Progenitor cell of endocrine pancreas (in vitro differentiated cells): Measurements from ENCODE around the gene RBKS. TPM values are rescaled to one million over a fixed set of nuclear protein-coding genes. Genes with fewer than 3 reads are reported as not detected.

Source experiments
- DNase-seq: peaks from one replicate; pipeline ENCODE4 v3.0.0; 2021; ENCODE audit warnings: low spot score; ENCODE audit not compliant: unreplicated experiment
- H3K27ac Mint-ChIP-seq: 2 replicates; pipeline ENCODE4 v1.8.0; 2021; ENCODE audit warnings: mild to moderate bottlenecking, moderate library complexity, mixed read lengths
- H3K27me3 Mint-ChIP-seq: 2 replicates; pipeline ENCODE4 v1.8.0; 2021; ENCODE audit warnings: mixed read lengths
- H3K36me3 Mint-ChIP-seq: 2 replicates; pipeline ENCODE4 v1.8.0; 2022; ENCODE audit warnings: mixed read lengths; ENCODE audit not compliant: insufficient read depth
- H3K4me1 Mint-ChIP-seq: 2 replicates; pipeline ENCODE4 v1.8.0; 2021; ENCODE audit warnings: low read depth, mixed read lengths
- H3K4me3 Mint-ChIP-seq: 2 replicates; pipeline ENCODE4 v1.8.0; 2021; ENCODE audit warnings: low read depth, mild to moderate bottlenecking, moderate library complexity, mixed read lengths
- H3K9me3 Mint-ChIP-seq: 2 replicates; pipeline ENCODE4 v1.8.0; 2021; ENCODE audit warnings: low read depth, mixed read lengths
- CTCF ChIP-seq: fragments of 200-600 bp; sonication (generic); IDR thresholded peaks from one replicate; pipeline ENCODE4 v1.5.0; 2021; ENCODE audit warnings: antibody characterized with exemption, mild to moderate bottlenecking; ENCODE audit not compliant: unreplicated experiment
- total RNA-seq: library from RNA; stranded (reverse); gene quantifications from 2 replicates; pipeline ENCODE4 v1.2.1, GENCODE V29; 2021

Gene RBKS
- total RNA-seq, 1 donor from 2014 or later, result 5.4 TPM

- no peaks in the 10 kb centered on the region for H3K9me3 Mint-ChIP-seq
These were observed 35.7 kb upstream of the RBKS start for GRCh38 chr2:27925766-27926472.

GRCh38 chr2:27922842-27923241 is 32.7 kb upstream of the RBKS start:
- Mint-ChIP-seq H3K27me3 (no peaks in the 10 kb centered on the region), H3K4me3 (no peak overlapping the region), H3K9me3 (no peaks in the 10 kb centered on the region), H3K27ac (no peak overlapping the region), H3K36me3 (no peaks in the 10 kb centered on the region), H3K4me1 (peaks cover 6% of the 10 kb centered on the region)
- TF ChIP-seq CTCF, result no peak
- DNase-seq, result no peak

More at GRCh38 chr2:27925766-27926472, 35.7 kb upstream of the RBKS start:
- no peak for DNase-seq
- Mint-ChIP-seq H3K27ac (peak overlapping the region; percentile 24), H3K27me3 (no peaks in the 10 kb centered on the region), H3K4me1 (peaks cover 9% of the 10 kb centered on the region), H3K36me3 (peaks cover 6% of the 10 kb centered on the region), H3K4me3 (no peak overlapping the region)
- no peak for TF ChIP-seq CTCF

GRCh38 chr2:27921880-27922547 is 31.8 kb upstream of the RBKS start:
- Mint-ChIP-seq H3K36me3 (no peaks in the 10 kb centered on the region), H3K9me3 (no peaks in the 10 kb centered on the region), H3K27me3 (no peaks in the 10 kb centered on the region), H3K4me1 (peaks cover 6% of the 10 kb centered on the region), H3K27ac (peak overlapping the region; percentile 18), H3K4me3 (no peak overlapping the region)
- DNase-seq, result no peak
- no peak for TF ChIP-seq CTCF

- DNase-seq, result no peak
- peaks cover 6% of the 10 kb centered on the region for H3K4me1 Mint-ChIP-seq
- H3K27me3 Mint-ChIP-seq, result no peaks in the 10 kb centered on the region
- no peak for TF ChIP-seq CTCF
- no peak overlapping the region for H3K27ac Mint-ChIP-seq
- no peaks in the 10 kb centered on the region for H3K36me3 Mint-ChIP-seq
- no peak overlapping the region for H3K4me3 Mint-ChIP-seq
- no peaks in the 10 kb centered on the region for H3K9me3 Mint-ChIP-seq
These were observed 31.2 kb upstream of the RBKS start for GRCh38 chr2:27921424-27921823.

- H3K9me3 Mint-ChIP-seq, result no peaks in the 10 kb centered on the region
- no peak overlapping the region for H3K4me3 Mint-ChIP-seq
- DNase-seq, result no peak
- H3K27me3 Mint-ChIP-seq, result no peaks in the 10 kb centered on the region
- TF ChIP-seq CTCF, result no peak
- H3K36me3 Mint-ChIP-seq, result no peaks in the 10 kb centered on the region
- peaks cover 4% of the 10 kb centered on the region for H3K4me1 Mint-ChIP-seq
- no peak overlapping the region for H3K27ac Mint-ChIP-seq
These were observed 30.1 kb upstream of the RBKS start for GRCh38 chr2:27920148-27920885.
